ENCODE data around the gene MS4A3. TPM values are rescaled to one million over a fixed set of nuclear protein-coding genes. Genes with fewer than 3 reads are reported as not detected.

Gene MS4A3
- total and polyA plus RNA-seq, 11 donors: 0.11 to 1.4 TPM; not detected in 9

DNA sequence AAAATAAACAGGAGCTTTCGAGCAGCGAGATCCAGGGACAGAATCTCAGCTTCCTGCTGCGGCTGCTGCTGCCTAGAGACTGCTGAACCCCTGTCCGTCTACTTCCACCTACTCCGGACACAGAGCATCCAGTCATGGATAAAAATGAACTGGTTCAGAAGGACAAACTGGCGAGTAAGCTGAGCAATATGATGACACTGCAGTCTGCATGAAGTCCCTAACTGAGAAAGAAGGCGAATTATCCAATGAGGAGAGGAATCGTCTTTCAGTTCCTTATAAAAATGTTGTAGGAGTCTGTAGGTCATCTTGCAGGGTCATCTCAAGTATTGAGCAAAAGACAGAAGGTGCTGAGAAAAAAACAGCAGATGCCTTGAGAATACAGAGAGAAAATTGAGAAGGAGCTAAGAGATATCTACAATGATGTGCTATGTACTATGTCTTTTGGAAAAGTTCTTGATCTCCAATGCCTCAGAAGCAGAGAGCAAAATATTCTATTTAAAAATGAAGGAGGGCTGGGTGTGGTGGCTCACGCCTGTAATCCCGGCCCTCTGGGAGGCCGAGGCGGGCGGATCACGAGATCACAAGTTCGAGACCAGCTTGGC, 20.9 kb downstream of the MS4A3 start:
- Histone ChIP-seq H3K4me1 (no peaks in the 10 kb centered on the region), H3K36me3 (no peaks in the 10 kb centered on the region), H3K27me3 (no peaks in the 10 kb centered on the region), H3K9me3 (no peaks in the 10 kb centered on the region), H3K27ac (no peak overlapping the region), H3K4me3 (no peak overlapping the region)
- no peak for DNase-seq
- ATAC-seq: no peak
- intact Hi-C loops (cut with DNase I): no loop called here
- TF ChIP-seq, protein P1, sequence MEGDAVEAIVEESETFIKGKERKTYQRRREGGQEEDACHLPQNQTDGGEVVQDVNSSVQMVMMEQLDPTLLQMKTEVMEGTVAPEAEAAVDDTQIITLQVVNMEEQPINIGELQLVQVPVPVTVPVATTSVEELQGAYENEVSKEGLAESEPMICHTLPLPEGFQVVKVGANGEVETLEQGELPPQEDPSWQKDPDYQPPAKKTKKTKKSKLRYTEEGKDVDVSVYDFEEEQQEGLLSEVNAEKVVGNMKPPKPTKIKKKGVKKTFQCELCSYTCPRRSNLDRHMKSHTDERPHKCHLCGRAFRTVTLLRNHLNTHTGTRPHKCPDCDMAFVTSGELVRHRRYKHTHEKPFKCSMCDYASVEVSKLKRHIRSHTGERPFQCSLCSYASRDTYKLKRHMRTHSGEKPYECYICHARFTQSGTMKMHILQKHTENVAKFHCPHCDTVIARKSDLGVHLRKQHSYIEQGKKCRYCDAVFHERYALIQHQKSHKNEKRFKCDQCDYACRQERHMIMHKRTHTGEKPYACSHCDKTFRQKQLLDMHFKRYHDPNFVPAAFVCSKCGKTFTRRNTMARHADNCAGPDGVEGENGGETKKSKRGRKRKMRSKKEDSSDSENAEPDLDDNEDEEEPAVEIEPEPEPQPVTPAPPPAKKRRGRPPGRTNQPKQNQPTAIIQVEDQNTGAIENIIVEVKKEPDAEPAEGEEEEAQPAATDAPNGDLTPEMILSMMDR (IDR thresholded peaks at IDR 0.05): no peak
- TF ChIP-seq POLR2A (IDR thresholded peaks at IDR 0.05): no peak
- WGBS, 4 donors: 60 to 74% (median 67%) methylated on average over 15 of the region's 15 CpGs

DNA sequence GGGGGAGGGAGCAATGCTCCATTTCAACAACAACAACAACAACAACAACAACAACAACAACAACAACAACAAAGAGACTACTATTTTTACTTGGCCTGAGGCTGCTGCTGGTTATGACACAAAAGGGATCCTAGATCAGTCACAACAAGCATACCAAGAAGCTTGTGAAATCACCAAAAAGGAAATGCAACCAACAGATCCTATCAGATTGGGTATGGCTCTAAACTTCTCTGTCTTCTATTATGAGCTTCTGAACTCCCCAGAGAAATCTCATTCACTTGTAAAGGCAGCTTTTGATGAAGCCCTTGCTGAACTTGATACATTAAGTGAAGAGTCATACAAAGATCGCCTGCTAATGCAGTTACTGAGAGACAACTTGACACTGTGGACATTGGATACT, 21.5 kb downstream of the MS4A3 start:
- intact Hi-C loops (cut with DNase I): no loop called here
- Histone ChIP-seq H3K9me3 (no peaks in the 10 kb centered on the region), H3K27ac (no peak overlapping the region), H3K4me3 (no peak overlapping the region), H3K36me3 (no peaks in the 10 kb centered on the region), H3K4me1 (no peaks in the 10 kb centered on the region), H3K27me3 (no peaks in the 10 kb centered on the region)
- no peak for ATAC-seq
- no peak for DNase-seq
- 86 to 96% (median 91%) methylated on average over 1 of the region's 1 CpG for WGBS, 4 donors
- no peak for TF ChIP-seq POLR2A (IDR thresholded peaks at IDR 0.05)
- TF ChIP-seq, protein P1 (IDR thresholded peaks at IDR 0.05): no peak

DNA sequence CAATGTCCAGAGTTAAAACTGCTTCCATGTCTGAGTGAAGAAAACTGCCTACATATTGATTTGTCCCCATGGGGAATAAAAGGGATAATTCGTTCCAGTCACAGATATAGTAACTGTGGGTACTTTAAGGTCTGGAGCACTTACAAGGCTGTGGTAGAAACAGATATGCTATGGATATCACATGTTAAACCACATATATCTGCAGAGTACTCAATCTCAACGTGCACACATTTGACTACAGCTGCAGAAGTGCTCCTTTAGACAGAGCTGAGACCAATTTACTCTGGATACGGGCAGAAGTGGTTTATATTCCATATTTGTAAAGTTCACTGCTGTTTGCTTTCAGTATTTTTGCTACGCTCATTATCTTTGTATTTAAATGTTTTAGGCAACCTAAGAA, 22.3 kb downstream of the MS4A3 start:
- 66 to 70% (median 69%) methylated on average over 4 of the region's 4 CpGs for WGBS, 4 donors
- intact Hi-C loops (cut with DNase I): no loop called here
- no peaks in the 10 kb centered on the region for H3K4me1 ChIP-seq

DNA sequence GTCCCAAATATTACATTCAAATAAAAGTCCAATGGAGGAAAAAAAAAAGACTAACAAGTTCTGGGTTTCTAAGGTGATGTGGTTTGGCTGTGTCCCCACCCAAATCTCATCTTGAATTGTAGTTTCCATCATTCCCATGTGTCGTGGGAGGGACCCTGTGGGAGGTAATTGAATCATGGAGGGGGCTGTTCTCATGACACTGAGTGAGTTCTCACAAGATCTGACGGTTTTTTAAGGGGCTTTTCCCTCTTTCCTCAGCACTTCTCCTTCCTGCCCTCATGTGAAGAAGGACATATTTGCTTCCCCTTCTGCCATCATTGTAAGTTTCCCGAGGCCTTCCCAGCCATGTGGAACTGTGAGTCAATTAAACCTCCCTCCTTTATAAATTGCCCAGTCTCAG, 24.1 kb downstream of the MS4A3 start:
- DNase-seq (no peak), ATAC-seq (no peak)
- Histone ChIP-seq H3K27ac (no peak overlapping the region), H3K9me3 (no peaks in the 10 kb centered on the region), H3K4me3 (no peak overlapping the region), H3K36me3 (no peaks in the 10 kb centered on the region), H3K27me3 (no peaks in the 10 kb centered on the region), H3K4me1 (no peaks in the 10 kb centered on the region)
- TF ChIP-seq, protein P1 (IDR thresholded peaks at IDR 0.05): no peak
- TF ChIP-seq POLR2A (IDR thresholded peaks at IDR 0.05): no peak
- 54 to 69% (median 61%) methylated on average over 3 of the region's 3 CpGs for WGBS, 4 donors
- intact Hi-C loops (cut with DNase I): no loop called here

More for the DNA sequence above, 22.3 kb downstream of the MS4A3 start:
- DNase-seq (no peak), ATAC-seq (no peak)
- no peak for TF ChIP-seq POLR2A (IDR thresholded peaks at IDR 0.05)
- TF ChIP-seq, protein P1 (IDR thresholded peaks at IDR 0.05): no peak
- H3K27me3 ChIP-seq: no peaks in the 10 kb centered on the region
- H3K27ac ChIP-seq: no peak overlapping the region
- H3K36me3 ChIP-seq: no peaks in the 10 kb centered on the region
- H3K9me3 ChIP-seq: no peaks in the 10 kb centered on the region
- H3K4me3 ChIP-seq: no peak overlapping the region
